GM12878 (cell line): Measurements from ENCODE around the gene SUPT3H. TPM values are rescaled to one million over a fixed set of nuclear protein-coding genes. Genes with fewer than 3 reads are reported as not detected.
"Not testable (repeated sequence)": the region's sequence is repeated elsewhere in the genome, so short reads cannot be mapped to it uniquely, and the experiment has no call there.

ENCODE experiments used
- ATAC-seq: fragments of 200-7000 bp; cut with Tn5 transposase; 3 replicates; pipeline ENCODE4 v1.9.1; 2020; ENCODE audit warnings: mild to moderate bottlenecking, moderate library complexity
- BruUV-seq: library from RNA; stranded (reverse); fragments of 400-500 nt; replicated peaks from 2 replicates; lab custom pipeline; 2021; lab: Mats Ljungman, UMichigan
- CTCF ChIA-PET: fragments of 300-600 bp; sonication (Branson Sonifier 250); formaldehyde crosslinking; extraction: SDS; loops from one replicate; lab custom pipeline; 2021; ENCODE audit warnings: inconsistent platforms; lab: Yijun Ruan, JAX
- POLR2A ChIA-PET: fragments of 350-600 bp; formaldehyde crosslinking; extraction: SDS; loops from one replicate; lab custom pipeline; 2021; ENCODE audit warnings: inconsistent platforms; lab: Charles Lee
- RAD21 ChIA-PET: fragments of 300-600 bp; sonication (Branson Sonifier 250); formaldehyde crosslinking; loops from one replicate; lab custom pipeline; 2023; ENCODE audit warnings: antibody characterized with exemption; ENCODE audit not compliant: unreplicated experiment; lab: Charles Lee
- SMC1A ChIA-PET: fragments of 300-600 bp; sonication (Branson Sonifier 250); formaldehyde crosslinking; loops from one replicate; lab custom pipeline; 2023; ENCODE audit not compliant: unreplicated experiment, uncharacterized antibody; lab: Charles Lee
- DNase-seq: peaks from one replicate; pipeline ENCODE4 v3.0.0-alpha.2; 2011; ENCODE audit warnings: low read depth, low spot score
- FAIRE-seq: peaks from 3 replicates; lab custom pipeline; 2011; peaks lifted over from hg19 to GRCh38; lab: Jason Lieb, UNC
- H2AFZ ChIP-seq: 2 replicates; pipeline ENCODE4 v1.6.0; 2011; ENCODE audit warnings: low read depth, low read length, control low read depth; ENCODE audit not compliant: control insufficient read depth
- H3K27ac ChIP-seq: 2 replicates; pipeline ENCODE4 v1.5.1; 2011; ENCODE audit warnings: control low read depth; ENCODE audit not compliant: control insufficient read depth, insufficient read depth
- H3K27me3 ChIP-seq, 2 experiments: replicated peaks in 1 of 2; 2 replicates each; pipeline versions ENCODE4 v1.6.0 to v1.6.1; 2011; ENCODE audit warnings: low read length in 1 of 2; ENCODE audit not compliant: control insufficient read depth in 2 of 2, insufficient read depth in 2 of 2
- H3K36me3 ChIP-seq, 2 experiments: 2 replicates each; pipeline ENCODE4 v1.5.1; 2011; ENCODE audit warnings: low read length in 1 of 2; ENCODE audit not compliant: control insufficient read depth in 2 of 2, insufficient read depth in 2 of 2
- H3K4me1 ChIP-seq: 2 replicates; pipeline ENCODE4 v1.6.1; 2011; ENCODE audit warnings: mild to moderate bottlenecking, low read length, moderate library complexity, mixed read lengths; ENCODE audit not compliant: control insufficient read depth, insufficient read depth
- H3K4me2 ChIP-seq: 2 replicates; pipeline ENCODE4 v1.6.0; 2011; ENCODE audit warnings: control low read depth; ENCODE audit not compliant: control insufficient read depth, insufficient read depth
- H3K4me3 ChIP-seq: fragments of 200-600 bp; sonication (generic); 2 replicates; pipeline ENCODE4 v1.5.1; 2016
- H3K79me2 ChIP-seq: 2 replicates; pipeline ENCODE4 v1.6.0; 2011; ENCODE audit warnings: low read length; ENCODE audit not compliant: control insufficient read depth, insufficient read depth
- H3K9ac ChIP-seq: 2 replicates; pipeline ENCODE4 v1.8.0; 2011; ENCODE audit warnings: low read length, control low read depth, mixed read lengths; ENCODE audit not compliant: control insufficient read depth, insufficient read depth
- H3K9me3 ChIP-seq: replicated peaks from 3 replicates; pipeline ENCODE4 v1.5.1; 2011; ENCODE audit warnings: mild to moderate bottlenecking, low read length; ENCODE audit not compliant: control insufficient read depth, insufficient read depth
- H4K20me1 ChIP-seq: 2 replicates; pipeline ENCODE4 v1.6.0; 2011; ENCODE audit not compliant: control insufficient read depth, insufficient read depth
- BCL11A ChIP-seq: IDR thresholded peaks from 2 replicates; pipeline ENCODE4 v1.6.1; 2011; ENCODE audit warnings: low read depth, low read length
- CHD4 ChIP-seq: fragments of 200-600 bp; sonication (generic); IDR thresholded peaks from 2 replicates; pipeline ENCODE4 v1.6.1; 2016; ENCODE audit warnings: mild to moderate bottlenecking
- HDAC6 ChIP-seq: fragments of 200-600 bp; sonication (generic); IDR thresholded peaks from one replicate; pipeline ENCODE4 v1.8.0; 2017; ENCODE audit warnings: antibody characterized with exemption; ENCODE audit not compliant: unreplicated experiment
- IRF5 ChIP-seq: fragments of 450-650 bp; IDR thresholded peaks from 2 replicates; pipeline ENCODE4 v1.6.1; 2017; ENCODE audit warnings: borderline replicate concordance
- KDM1A ChIP-seq: fragments of 200-600 bp; sonication (generic); IDR thresholded peaks from 2 replicates; pipeline ENCODE4 v1.6.1; 2016; ENCODE audit warnings: borderline replicate concordance
- MYC ChIP-seq: IDR thresholded peaks from 2 replicates; pipeline ENCODE4 v1.6.1; 2011; ENCODE audit warnings: mild to moderate bottlenecking, low read length, moderate library complexity, inconsistent platforms; ENCODE audit not compliant: insufficient read depth, insufficient replicate concordance, insufficient read length, severe bottlenecking
- NFIC ChIP-seq: IDR thresholded peaks from 2 replicates; pipeline ENCODE4 v1.6.1; 2012; ENCODE audit warnings: low read depth, mild to moderate bottlenecking, inconsistent platforms, low read length, moderate library complexity
- NFYB ChIP-seq: IDR thresholded peaks from 2 replicates; pipeline ENCODE4 v1.6.1; 2011; ENCODE audit warnings: low read depth, mild to moderate bottlenecking, low read length, improper control_type of control experiment, moderate library complexity; ENCODE audit not compliant: insufficient read depth
- RAD21 ChIP-seq: IDR thresholded peaks from 2 replicates; pipeline ENCODE4 v1.6.1; 2011; ENCODE audit warnings: mild to moderate bottlenecking, low read depth, low read length, moderate library complexity; ENCODE audit not compliant: insufficient read depth
- RELA ChIP-seq: fragments of 450-650 bp; IDR thresholded peaks from 2 replicates; pipeline ENCODE4 v1.8.0; 2014; ENCODE audit warnings: borderline replicate concordance; ENCODE audit not compliant: partially characterized antibody
- SMAD1 ChIP-seq: fragments of 450-650 bp; IDR thresholded peaks from 2 replicates; pipeline ENCODE4 v1.6.1; 2018; ENCODE audit warnings: mild to moderate bottlenecking, low read depth; ENCODE audit not compliant: partially characterized antibody
- TCF7 ChIP-seq: IDR thresholded peaks from 2 replicates; pipeline ENCODE4 v1.6.1; 2014; ENCODE audit warnings: antibody characterized with exemption, borderline replicate concordance
- USF2 ChIP-seq: IDR thresholded peaks from 2 replicates; pipeline ENCODE4 v1.6.1; 2011; ENCODE audit warnings: low read depth, low read length, improper control_type of control experiment, borderline replicate concordance
- WGBS: methylation state at CpG from one replicate; pipeline ENCODE4 v1.1.6; 2016; ENCODE audit warnings: low lambda C conversion rate; ENCODE audit not compliant: insufficient replicate concordance, insufficient coverage; ENCODE audit errors: missing lambda C conversion rate; 5-methylcytosine and 5-hydroxymethylcytosine counted together
- in situ Hi-C: fragments of 300-500 bp; cut with MboI; formaldehyde crosslinking; loops from 9 replicates; pipeline ENCODE4 v1.14.3; 2018; ENCODE audit warnings: mixed read lengths
- intact Hi-C: fragments of 100-400 bp; cut with micrococcal nuclease; formaldehyde crosslinking; loops from one replicate; pipeline ENCODE4 v1.14.2; 2022; ENCODE audit not compliant: unreplicated experiment
- polyA plus RNA-seq, 11 experiments: library from polyadenylated mRNA; depleted of rRNA in 4 of 11; unstranded in 6 of 11; stranded (reverse) in 5 of 11; fragments of >200 nt; fragmentation: Nextera tagmentation in 4 of 11; fragmentation: Illumina TruSeq in 1 of 11; extraction: Ambion mirVana in 4 of 11; extraction: Trizol in 1 of 11; gene quantifications; 1 replicate in 1 of 11; 2 replicates in 10 of 11; pipeline versions ENCODE4 v1.2.1 to v1.2.3, GENCODE V29; 2011 to 2016; ENCODE audit warnings: inconsistent platforms in 2 of 11, missing spikeins in 2 of 11, low read depth in 1 of 11
- total RNA-seq, 4 experiments: library from RNA; depleted of rRNA in 3 of 4; stranded (reverse); fragments of >200 nt in 3 of 4; fragmentation: Illumina TruSeq in 1 of 4; extraction: Trizol in 1 of 4; gene quantifications; 2 replicates each; pipeline versions ENCODE4 v1.2.1 to v1.2.3, GENCODE V29; 2013 to 2021

The SUPT3H gene
- total and polyA plus RNA-seq, 10 of the 15 experiments (the other 5 are each of a cell fraction or from before 2014, with no cell fraction given): 0.51 to 3.7 (median 2.0) TPM

- BruUV-seq: not testable (repeated sequence)
These were observed 232.1 kb downstream of the SUPT3H start for GRCh38 chr6:45145658-45146057.

GRCh38 chr6:45138765-45139164 is 239.0 kb downstream of the SUPT3H start:
- RAD21 ChIA-PET: no interaction called here
- SMC1A ChIA-PET: interaction anchor here (0.8 to 1.4 kb wide), 3 partner anchors 15 to 485 kb away, joined by 3 to 4 read pairs (median 3); no protein-coding TSS in a partner anchor
- H3K9ac ChIP-seq: no peak overlapping the region
- H3K27ac ChIP-seq: no peak overlapping the region
- intact Hi-C loops: no loop called here
- no peaks in the 10 kb centered on the region for H4K20me1 ChIP-seq
- no peaks in the 10 kb centered on the region for H3K4me1 ChIP-seq
- POLR2A ChIA-PET: no interaction called here
- in situ Hi-C loops: no loop called here
- no peak overlapping the region for H3K4me3 ChIP-seq
- FAIRE-seq: no peak
- no TSS peak for BruUV-seq
- no peak overlapping the region for H3K4me2 ChIP-seq
- CTCF ChIA-PET: interaction anchor here (0.6 kb wide), 1 partner anchor 546 kb away, joined by 3 read pairs; no protein-coding TSS in a partner anchor
- no peaks in the 10 kb centered on the region; the same call in 1 of the 3 replicates for H3K9me3 ChIP-seq
- no peaks in the 10 kb centered on the region for H3K36me3 ChIP-seq
- ATAC-seq: no peak
- no peak overlapping the region for H2AFZ ChIP-seq
- H3K27me3 ChIP-seq: no peaks in the 10 kb centered on the region
- DNase-seq: no peak
- H3K79me2 ChIP-seq: no peaks in the 10 kb centered on the region
- TF ChIP-seq RAD21 (no peak), CHD4 (no peak), HDAC6 (no peak), BCL11A (no peak), IRF5 (no peak), SMAD1 (no peak), MYC (no peak), USF2 (no peak), NFIC (no peak), NFYB (no peak), TCF7 (no peak), RELA (no peak), KDM1A (no peak)

More at GRCh38 chr6:45145658-45146057, 232.1 kb downstream of the SUPT3H start:
- WGBS: 46% methylated on average over 3 of the region's 3 CpGs
- H3K9ac ChIP-seq, H3K4me1 ChIP-seq, ATAC-seq, RAD21 ChIA-PET, H3K4me3 ChIP-seq, intact Hi-C loops, H3K27me3 ChIP-seq, DNase-seq, in situ Hi-C loops, H3K27ac ChIP-seq, POLR2A ChIA-PET, FAIRE-seq, CTCF ChIA-PET, H4K20me1 ChIP-seq, H2AFZ ChIP-seq, H3K79me2 ChIP-seq, H3K36me3 ChIP-seq, H3K4me2 ChIP-seq, H3K9me3 ChIP-seq: not testable (repeated sequence)
- SMC1A ChIA-PET: interaction anchor here (0.8 to 1.6 kb wide), 2 partner anchors 10 to 490 kb away, joined by 3 to 7 read pairs; no protein-coding TSS in a partner anchor
